Measurements from ENCODE around the gene SCRN1.

Gene SCRN1

DNA sequence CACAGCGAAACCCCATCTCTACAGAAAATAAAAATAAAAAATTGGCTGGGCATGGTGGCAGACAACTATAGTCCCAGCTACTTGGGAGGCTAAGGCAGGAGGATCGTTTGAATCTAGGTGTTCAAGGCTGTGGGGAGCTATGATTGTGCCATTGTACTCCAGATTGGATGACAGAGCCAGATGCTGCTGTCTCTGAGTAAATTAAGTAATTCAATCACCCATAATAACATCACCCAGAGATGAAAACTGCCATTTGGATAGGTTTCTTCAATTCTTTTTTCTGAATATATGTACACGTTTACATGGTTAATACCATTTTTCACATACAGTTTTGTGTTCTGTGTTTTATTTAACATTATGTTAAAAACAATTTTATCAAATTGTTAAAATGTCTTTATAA lies 104.0 kb downstream of the SCRN1 start:
- DNase-seq: no peak

DNA sequence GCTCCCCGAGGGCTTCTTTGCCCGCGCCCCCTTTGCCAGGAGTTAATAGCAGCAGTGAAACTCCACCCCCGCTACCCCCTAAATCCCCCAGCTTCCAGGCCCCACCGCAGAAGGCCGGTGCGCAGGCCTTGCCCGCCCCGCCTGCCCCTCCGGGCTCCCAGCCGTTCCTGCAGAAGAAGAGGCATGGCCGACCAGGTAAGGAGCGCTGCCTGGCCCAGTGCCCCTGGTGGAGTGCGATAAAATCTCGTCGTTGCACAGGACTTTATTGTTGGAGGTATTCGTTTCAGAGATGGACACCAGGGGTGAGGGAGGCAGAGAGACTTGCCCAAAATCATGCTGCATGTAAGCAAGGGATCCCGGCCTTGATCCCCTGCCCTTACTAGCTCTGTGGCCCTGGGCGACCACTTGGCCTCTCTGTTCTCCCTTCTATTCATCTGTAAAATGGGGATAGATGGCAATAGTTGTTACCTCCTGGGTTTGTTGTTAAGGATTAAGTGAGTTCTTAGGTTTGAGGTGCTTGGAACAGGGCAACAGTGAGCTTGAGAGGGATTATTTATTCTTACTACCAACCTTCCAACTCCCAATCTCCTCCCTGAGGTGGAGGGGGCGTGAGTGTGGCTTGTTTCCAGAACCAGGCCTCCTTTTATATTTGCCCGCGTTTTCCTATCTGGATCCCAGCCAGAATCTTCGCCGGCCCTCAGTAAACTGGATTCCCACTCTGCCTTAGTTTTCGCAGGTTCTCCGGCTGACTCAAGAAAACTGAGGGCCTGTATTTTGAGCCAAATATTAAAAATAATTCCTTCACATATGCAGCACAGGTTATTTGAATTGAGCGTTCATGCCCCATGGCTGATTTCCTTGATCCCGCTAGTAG lies 105.0 kb downstream of the SCRN1 start:
- no peak for DNase-seq

DNA sequence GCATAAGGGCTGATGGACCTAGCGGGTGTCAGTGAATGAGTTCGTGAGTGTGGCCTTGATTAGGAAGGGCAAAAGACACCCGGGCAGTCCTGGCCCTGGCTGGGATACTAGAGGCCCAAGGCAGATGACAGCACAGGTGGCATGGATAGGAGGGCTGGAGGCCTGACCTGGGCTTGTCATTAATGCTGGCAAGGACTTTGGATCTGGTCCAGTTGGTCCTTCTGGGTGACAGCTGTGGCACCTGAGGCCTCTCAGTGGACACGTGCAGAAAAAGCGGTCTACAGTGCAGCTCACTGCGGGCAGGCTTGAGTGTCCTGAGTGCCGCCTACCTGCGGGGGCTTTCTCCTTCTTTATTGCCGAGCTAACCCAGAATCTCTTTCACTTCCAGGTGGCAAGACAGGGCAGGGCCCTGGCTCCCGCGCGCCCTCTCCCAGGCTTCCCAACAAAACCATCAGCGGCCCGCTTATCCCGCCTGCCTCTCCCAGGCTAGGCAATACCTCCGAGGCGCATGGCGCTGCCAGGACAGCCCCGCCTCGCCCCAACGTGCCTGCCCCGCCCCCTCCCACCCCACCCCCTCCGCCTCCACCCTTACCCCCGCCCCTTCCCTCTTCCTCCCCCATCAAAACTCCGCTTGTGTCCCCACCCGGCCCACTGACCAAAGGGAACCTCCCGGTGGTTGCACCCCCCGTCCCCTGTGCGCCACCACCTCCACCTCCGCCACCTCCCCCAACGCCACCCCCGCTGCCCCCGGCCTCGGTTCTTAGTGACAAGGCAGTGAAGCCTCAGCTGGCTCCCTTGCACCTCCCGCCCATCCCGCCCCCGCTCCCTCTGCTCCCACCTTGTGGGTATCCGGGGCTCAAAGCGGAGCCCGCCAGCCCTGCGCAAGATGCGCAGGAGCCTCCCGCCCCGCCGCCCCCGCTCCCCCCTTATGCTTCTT lies 105.9 kb downstream of the SCRN1 start:
- no peak for DNase-seq

DNA sequence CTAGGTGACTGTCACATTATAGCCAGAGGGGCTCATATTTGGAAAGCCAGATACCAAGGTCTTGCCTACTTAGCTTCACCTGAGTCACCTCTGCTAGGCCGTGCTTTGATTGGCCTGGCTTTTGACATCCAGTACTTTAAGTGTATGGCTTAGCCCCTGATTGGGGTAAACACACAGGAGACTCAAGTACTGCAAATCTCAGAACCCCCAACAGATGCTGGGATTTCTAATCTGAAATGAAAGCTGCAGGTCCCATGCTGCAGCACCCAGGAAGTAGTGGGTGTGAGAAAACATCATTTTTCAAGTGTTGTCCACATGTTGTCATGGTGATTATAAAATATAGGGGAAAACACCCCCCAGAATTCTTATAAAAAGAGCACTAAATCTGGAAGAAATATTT lies 107.1 kb downstream of the SCRN1 start:
- DNase-seq: no peak

DNA sequence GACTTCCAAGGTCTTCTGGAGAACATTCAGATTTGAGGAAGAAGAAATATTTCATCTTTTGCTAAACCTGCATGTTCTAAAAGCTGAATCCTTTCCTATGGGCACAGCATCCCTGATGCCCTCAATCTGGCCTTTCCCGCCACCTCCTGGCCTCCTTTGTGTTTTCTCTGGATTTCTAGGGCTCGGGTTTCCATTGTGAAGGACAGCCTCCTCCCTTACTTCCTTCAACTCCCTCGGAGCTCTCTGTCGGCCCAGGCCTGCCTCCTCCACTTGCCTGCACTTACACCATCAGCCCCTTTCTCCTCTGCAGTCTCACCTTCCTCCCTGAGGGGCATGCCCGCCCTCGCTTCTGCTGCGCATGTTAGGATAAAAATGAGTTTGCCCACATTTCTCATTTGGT lies 107.9 kb downstream of the SCRN1 start:
- DNase-seq: no peak

DNA sequence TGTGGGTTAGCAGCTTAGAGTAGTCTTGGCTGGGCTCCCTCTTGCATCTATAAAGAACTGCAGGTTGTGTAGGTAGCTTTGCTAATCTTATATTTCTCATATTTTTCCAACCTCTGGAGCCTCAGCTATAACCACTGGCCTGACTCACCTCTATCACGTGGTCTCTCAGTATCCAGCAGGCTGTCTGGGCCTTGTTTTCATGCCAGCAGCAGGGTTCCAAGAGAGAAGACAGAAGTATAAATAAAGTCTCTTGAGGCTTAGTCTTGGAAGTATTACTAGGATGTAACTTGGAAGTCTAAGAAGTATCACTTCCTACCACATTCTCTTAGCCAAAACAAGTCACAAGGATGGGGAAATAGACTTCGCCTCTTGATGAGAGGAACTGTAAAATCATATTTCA lies 110.0 kb downstream of the SCRN1 start:
- DNase-seq: peak; percentile 15

DNA sequence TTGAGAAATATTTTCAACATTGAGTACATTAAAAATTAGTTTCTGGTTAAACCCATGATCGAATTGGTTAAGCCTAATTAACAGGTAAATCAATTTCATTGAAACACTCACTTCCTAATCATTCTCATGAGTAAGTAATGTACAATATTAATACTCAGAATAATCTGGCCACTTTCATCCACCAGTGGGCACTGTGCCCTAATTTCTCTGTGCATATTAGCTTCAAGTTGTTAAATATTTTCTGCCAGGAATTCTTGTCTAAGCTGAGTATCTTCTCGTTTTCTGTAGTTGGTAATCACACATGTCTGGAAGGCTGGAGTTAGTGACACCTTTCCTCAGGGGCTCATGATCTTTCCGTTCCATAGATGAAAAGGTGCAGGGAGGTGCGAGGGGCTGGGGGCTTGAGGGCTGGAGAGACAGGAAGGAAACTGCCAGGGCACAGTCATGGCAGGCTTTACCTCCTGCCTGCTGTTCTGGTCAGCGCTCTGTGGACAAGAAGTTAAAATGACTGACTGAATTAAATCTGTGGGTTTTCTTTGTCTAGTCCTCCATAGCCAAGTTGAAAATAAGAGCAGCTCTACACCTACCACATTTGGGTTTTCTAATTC lies 111.4 kb downstream of the SCRN1 start:
- DNase-seq: peak; percentile 17

DNA sequence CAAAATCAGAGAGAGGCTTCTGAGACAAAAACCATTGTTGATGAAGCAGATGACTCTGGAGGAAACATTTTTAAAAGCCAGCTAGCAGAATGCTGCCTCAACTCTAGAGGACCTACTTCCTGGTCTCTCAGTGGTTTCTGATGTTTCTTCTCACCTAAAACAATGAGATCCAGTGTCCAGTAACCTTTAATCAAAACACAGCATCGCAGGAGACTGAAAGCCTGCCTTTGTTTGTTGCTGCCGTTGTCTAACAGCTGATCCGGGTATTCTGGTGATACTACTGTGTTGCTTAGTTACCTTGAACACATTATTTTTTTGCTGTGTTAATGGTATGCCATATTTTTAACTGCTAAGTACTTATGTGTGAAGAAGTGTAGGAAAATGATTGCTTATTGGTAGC lies 112.4 kb downstream of the SCRN1 start:
- DNase-seq: no peak

DNA sequence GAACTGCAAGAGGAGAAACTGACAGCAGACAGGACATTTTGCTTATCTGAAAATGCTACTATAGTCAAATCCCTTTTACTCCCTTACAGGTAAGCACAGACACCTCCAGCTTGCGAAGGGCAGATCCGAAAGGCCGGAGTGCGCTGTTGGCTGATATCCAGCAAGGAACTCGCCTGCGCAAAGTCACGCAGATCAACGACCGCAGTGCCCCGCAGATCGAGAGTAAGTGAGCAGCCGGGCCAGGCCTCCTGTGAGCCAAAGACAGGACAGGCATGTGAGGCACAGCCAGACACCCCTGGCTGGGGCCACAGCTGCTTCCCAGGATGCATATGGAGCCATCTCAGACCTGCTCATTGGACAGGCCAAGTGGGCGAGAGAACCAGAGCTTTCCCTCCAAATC lies 113.9 kb downstream of the SCRN1 start:
- DNase-seq: no peak

DNA sequence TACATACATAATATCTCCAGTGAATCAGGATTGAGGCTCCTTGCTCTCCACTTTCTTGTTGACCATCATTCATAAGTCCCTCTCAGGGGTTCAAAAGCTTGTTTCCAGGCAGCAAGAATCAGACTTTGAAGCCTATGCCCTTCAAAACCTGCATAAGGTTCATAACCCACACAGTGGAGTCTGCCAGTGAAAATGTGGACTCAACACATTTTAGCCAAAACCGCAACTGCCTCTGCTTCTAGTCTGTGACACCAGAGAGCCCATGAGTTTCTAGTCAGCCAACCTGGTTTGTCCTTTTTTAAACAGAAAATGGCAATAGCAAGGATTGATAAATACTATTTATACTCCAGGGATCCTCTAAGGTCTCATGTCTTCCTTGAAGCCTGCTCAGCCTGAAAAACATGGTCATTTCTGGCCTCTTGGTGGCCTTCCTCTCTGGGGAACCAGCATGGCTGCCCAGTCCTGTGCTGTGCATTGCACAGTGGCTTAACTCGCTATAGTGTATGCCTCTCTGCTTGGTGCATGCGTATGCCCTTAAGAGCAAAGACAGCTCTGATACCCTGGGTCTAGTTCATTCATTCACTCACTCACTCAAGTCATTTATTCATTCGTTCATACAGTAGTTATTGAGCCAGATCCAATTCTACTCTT lies 115.8 kb downstream of the SCRN1 start:
- no peak for DNase-seq

DNA sequence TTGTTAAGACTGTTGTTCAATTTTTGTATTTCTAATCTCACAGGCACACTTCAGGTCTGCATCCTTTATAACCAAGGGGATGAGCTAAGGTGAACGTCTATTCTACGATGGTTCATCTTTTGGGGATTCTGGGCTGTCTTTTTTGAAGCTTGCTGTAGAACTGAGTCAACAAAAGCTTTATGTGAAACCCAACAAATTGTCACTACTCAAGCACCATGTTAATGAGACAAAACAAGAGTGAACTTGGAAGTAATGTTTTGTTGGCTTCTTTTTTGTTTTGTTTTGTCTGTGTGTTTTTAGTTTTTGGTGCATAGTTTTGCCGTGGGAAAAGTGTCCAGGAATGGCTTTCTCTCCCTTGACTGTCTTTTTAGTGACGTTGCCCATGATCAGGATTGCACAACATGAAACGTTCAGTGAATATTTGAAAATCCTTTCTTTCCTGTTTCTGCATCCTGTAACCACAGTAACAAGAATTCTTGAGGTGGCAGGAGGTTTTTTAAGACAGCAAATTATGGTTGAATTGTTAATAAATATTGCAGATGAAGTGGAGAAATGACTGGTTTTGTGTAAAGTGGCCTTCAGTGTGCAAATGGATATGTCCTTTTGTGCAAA lies 117.7 kb downstream of the SCRN1 start:
- no peak for DNase-seq

Measured in stimulated activated CD4-positive, alpha-beta T cell treated with anti-CD3 and anti-CD28 coated beads, Interleukin-15, amount 100 ng/mL, for 24 hours (primary cell).